ENCODE data around the gene INTS11.

DNA sequence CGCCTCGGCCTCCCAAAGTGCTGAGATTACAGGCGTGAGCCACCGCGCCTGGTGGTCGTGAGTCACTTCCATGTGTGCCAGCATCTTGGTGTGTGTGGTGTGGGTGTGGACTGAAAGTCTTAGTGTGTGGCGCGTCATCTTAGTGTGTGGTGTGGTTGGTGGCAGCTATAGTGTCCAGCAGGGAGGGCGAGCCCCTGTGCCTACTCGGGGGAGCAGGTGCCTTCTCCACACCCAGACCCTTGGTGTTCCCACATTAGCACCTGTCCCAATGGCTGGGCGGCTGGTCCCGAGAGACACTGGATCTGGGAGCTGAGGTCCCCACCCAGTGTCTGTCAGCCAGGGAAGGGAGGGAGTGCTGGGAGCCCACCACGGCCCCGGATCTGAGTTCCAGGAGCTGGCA is 41.5 kb downstream of the INTS11 start:
- TF ChIP-seq, protein P1, sequence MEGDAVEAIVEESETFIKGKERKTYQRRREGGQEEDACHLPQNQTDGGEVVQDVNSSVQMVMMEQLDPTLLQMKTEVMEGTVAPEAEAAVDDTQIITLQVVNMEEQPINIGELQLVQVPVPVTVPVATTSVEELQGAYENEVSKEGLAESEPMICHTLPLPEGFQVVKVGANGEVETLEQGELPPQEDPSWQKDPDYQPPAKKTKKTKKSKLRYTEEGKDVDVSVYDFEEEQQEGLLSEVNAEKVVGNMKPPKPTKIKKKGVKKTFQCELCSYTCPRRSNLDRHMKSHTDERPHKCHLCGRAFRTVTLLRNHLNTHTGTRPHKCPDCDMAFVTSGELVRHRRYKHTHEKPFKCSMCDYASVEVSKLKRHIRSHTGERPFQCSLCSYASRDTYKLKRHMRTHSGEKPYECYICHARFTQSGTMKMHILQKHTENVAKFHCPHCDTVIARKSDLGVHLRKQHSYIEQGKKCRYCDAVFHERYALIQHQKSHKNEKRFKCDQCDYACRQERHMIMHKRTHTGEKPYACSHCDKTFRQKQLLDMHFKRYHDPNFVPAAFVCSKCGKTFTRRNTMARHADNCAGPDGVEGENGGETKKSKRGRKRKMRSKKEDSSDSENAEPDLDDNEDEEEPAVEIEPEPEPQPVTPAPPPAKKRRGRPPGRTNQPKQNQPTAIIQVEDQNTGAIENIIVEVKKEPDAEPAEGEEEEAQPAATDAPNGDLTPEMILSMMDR (optimal IDR thresholded peaks at IDR 0.05 in 1 of 3, IDR thresholded peaks at IDR 0.05 in 1 of 3, conservative IDR thresholded peaks at IDR 0.05 in 1 of 3; ENCODE audit: extremely low read depth in 1 of 3, insufficient read depth in 2 of 3, low read length in 3 of 3) = no peak
- no peak for TF ChIP-seq EZH2 (IDR thresholded peaks at IDR 0.05; ENCODE audit: low read length)
